ENCODE measurements around the gene AUTS2.

AUTS2 gene

GRCh38 chr7:69677881-69678493 lies 79.7 kb downstream of the AUTS2 start:
- TF ChIP-seq, protein P1, sequence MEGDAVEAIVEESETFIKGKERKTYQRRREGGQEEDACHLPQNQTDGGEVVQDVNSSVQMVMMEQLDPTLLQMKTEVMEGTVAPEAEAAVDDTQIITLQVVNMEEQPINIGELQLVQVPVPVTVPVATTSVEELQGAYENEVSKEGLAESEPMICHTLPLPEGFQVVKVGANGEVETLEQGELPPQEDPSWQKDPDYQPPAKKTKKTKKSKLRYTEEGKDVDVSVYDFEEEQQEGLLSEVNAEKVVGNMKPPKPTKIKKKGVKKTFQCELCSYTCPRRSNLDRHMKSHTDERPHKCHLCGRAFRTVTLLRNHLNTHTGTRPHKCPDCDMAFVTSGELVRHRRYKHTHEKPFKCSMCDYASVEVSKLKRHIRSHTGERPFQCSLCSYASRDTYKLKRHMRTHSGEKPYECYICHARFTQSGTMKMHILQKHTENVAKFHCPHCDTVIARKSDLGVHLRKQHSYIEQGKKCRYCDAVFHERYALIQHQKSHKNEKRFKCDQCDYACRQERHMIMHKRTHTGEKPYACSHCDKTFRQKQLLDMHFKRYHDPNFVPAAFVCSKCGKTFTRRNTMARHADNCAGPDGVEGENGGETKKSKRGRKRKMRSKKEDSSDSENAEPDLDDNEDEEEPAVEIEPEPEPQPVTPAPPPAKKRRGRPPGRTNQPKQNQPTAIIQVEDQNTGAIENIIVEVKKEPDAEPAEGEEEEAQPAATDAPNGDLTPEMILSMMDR (IDR thresholded peaks at IDR 0.05; ENCODE audit: low read depth, low read length, missing control alignments), result no peak
- no peak for DNase-seq (ENCODE audit: extremely low read depth, low read depth)
- no peak overlapping the region for H3K4me3 ChIP-seq (replicated peaks; ENCODE audit: low read depth, low read length)

DNA sequence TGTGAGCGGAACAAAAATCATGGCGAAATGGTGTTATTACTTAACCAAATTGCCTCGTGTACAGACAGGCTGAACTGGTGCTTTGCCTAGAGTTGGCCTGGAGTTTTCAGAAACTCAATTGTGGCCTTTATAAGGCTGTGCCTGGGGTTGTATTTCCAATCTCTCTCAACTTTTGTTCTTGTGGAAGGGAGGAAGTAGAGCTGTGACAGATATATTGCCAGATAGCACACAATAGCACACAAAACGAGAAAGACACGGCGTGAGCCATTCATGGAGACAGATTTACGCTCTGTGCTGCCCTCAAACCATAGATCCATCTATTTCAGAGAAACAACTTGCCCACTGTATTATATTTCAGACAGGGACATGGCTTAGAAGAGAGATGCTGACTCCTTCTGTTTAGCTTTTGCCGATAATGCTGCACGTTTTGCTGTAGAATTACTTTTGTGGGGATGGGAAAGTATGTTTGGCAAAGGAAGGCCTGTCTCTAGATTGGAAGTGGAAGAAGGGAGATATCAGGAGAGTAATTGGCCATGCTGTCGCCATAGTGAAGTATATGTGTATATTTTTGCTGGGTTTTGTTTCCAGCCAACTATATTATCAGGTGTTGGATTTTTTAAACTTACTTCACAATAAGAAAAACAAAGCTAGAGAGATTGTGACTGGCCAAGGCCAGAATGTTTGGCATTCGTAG lies 80.4 kb downstream of the AUTS2 start:
- no peak for DNase-seq (ENCODE audit: extremely low read depth, low read depth)
- TF ChIP-seq, protein P1 (IDR thresholded peaks at IDR 0.05; ENCODE audit: low read depth, low read length, missing control alignments), result no peak
- H3K4me3 ChIP-seq (replicated peaks; ENCODE audit: low read depth, low read length), result no peak overlapping the region

- TF ChIP-seq, protein P1 (IDR thresholded peaks at IDR 0.05; ENCODE audit: low read depth, low read length, missing control alignments), result no peak
- no peak for DNase-seq (ENCODE audit: extremely low read depth, low read depth)
- no peak overlapping the region for H3K4me3 ChIP-seq (replicated peaks; ENCODE audit: low read depth, low read length)
These were observed 82.9 kb downstream of the AUTS2 start for GRCh38 chr7:69681181-69681580.

GRCh38 chr7:69682518-69682917 lies 84.2 kb downstream of the AUTS2 start:
- no peak for DNase-seq (ENCODE audit: extremely low read depth, low read depth)
- TF ChIP-seq, protein P1 (IDR thresholded peaks at IDR 0.05; ENCODE audit: low read depth, low read length, missing control alignments), result no peak
- no peak overlapping the region for H3K4me3 ChIP-seq (replicated peaks; ENCODE audit: low read depth, low read length)

DNA sequence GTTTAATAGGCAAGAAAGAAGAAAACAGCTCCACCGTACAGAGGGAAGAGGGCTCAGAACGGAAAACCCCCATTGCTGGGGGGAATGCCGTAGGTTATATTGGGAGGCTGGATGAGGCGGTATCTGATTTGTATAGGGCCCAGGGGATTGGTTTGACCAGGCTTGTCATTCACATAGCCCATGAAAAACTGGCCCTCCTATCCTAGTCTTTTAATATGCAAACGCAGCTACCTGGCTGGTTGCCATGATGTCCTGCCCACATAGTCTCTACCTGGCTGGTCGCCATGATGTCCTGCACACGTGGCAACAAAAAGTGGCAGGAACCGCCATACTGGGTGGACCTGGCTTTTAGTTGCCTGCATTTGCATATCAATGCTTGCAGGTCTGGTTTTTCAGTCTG lies 84.7 kb downstream of the AUTS2 start:
- no peak for DNase-seq (ENCODE audit: extremely low read depth, low read depth)
- no peak overlapping the region for H3K4me3 ChIP-seq (replicated peaks; ENCODE audit: low read depth, low read length)
- TF ChIP-seq, protein P1 (IDR thresholded peaks at IDR 0.05; ENCODE audit: low read depth, low read length, missing control alignments), result no peak

DNA sequence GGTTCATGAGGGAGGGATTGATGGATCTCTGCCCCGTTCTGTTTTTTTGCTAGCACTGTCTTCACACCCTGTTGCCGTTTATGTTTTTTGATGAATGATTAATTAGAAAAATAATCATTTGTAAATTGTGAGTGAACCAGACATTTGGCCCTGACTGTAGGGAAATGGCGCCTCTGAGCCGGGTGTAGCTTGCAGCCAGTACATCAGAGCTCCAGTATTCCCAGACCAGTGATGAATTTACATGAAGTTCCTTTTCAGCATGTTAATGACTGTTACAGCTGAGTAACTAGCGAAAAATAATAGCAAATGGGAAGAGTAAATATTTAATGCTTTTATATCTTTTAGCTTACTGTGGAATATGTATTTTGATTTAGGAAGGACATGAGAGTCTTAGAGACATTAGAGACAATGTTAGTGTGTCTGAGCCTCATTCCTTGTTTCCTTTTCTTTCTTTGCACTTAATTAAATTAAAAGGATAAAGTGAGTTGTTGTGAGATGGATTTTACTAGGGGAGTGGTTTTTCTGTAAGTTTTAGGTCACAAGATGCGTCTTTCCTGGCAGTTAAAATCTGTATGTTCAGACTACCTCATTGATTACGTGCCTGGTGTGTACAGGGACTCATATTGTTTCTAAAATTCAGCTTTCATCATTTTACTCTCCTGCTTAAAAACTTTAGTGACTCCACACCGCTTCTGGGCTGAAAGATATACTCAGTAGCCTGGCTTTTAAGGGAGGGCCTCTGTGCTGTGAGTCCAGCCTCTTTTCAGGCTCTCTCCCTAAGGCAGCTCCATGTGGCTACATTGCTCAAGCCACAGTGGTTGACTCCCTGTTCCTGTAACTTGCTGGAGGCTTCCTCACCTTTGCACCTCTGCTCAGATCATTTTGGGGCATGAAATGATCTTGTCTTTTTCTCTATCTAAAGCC lies 86.4 kb downstream of the AUTS2 start:
- no peak for DNase-seq (ENCODE audit: extremely low read depth, low read depth)
- TF ChIP-seq, protein P1 (IDR thresholded peaks at IDR 0.05; ENCODE audit: low read depth, low read length, missing control alignments), result no peak
- H3K4me3 ChIP-seq (replicated peaks; ENCODE audit: low read depth, low read length), result no peak overlapping the region

Data from HFF-Myc (cell line).